GM19467 (cell line): ENCODE data around the gene QSOX1.

Experiments
- ATAC-seq: cut with Tn5 transposase; IDR thresholded peaks from one replicate; pipeline ENCODE4 v1.9.1; 2021; ENCODE audit warnings: mild to moderate bottlenecking, moderate library complexity; ENCODE audit not compliant: unreplicated experiment

QSOX1 gene

DNA sequence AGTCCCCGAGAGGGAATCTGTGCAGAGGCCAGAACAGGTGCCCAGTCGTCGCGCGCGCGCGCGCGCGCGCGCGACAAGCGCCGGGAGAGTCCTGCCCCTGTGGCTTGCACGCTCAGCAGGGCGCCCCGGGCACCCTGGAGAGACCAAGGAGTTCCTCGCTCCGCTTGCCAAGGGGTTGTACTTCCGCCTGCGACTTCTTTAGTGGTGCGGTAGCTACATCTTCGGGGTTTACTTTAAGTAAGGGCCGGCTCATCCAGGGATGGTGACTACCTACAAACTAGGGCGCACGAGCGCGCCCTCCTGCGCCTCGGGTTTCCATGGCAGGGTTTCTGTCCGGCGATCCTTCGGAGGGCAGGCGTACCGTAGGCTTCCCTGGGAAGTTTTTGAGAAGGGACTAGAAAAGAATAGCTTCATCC is 76.8 kb downstream of the QSOX1 start:
- no peak for ATAC-seq

DNA sequence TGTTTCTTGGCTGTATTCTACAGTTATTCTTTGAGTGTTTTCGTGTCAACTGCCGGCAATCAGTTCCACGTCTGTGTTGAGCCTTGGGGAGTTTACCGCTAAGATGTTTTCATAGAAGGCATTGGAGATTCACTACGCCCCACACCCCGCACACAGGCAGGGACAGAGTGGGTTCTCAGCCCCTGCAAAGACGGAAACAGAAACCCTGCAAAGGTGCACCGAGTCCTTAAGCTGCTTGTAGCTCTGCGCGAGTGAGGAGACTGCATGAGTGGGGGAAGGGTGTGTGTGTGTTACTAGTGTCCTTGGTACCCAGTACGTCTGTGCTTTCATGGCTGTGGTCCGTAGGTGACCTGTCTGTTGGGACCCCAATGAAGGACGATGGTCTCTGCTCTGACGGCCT is 77.3 kb downstream of the QSOX1 start:
- ATAC-seq, result no peak

DNA sequence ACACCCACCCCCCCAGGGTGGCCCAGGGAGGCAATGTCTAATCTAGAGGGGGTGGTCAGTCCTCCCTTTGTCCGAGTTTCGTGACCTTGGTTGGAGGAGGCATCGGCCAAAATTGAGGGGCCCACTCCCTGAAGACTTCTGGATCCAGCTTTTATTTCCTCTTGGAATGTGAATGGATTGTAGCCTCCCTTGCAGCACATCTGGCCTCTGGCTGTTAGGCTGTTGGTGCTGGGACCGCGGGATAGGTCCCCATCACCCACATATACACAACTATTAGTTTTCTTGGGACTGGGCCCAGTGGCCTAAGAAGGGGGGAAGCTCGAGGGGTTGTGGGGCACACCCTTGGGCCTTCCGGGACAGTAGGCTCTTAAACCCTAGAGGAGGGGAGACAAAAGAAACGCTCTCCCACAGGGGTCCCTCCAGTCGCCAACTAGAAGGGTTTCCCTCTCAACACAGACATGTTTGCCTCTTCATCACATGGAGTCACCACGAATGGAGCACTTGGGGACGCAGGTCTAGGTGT is 77.9 kb downstream of the QSOX1 start:
- no peak for ATAC-seq

DNA sequence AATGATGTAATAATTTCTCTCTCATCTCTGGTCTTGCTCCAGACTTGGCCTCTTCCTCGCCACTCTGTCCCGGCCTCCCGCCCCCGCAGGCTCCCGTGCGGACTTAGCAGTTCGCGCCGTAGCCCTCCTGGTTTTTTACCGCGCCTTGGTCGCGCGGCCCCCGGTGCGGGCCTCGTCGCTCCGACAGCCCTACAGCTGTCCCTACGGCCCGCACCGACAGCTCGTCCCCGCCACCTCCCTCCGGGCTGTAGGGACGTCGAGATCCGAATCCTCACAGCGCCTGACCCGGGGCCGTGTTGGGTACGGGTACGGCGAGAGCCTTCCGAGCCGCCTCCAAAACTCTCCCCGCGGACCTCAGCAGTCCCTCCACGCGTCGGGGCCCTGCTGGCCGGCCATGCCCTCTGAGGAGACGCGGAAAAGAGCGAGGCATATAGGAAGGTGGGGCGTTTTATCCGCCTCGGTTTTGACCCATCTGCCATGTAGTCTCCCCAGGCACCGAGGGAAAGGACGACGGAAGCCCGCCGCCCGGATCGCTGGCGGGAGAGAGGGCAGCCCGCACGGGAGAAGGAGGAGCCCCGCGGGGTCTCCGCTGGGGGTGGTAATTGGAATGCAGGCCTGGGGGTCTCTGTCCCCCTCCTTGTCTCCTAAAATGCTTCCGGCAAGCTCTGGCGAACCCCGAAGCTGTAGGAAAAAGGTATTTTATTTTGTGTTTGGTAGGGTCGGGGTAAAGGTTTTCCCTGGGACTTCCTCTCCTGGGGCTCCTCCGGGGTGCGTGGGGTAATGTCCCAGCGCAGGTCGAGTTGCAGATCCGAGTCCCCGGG is 78.7 kb downstream of the QSOX1 start:
- ATAC-seq, result no peak

DNA sequence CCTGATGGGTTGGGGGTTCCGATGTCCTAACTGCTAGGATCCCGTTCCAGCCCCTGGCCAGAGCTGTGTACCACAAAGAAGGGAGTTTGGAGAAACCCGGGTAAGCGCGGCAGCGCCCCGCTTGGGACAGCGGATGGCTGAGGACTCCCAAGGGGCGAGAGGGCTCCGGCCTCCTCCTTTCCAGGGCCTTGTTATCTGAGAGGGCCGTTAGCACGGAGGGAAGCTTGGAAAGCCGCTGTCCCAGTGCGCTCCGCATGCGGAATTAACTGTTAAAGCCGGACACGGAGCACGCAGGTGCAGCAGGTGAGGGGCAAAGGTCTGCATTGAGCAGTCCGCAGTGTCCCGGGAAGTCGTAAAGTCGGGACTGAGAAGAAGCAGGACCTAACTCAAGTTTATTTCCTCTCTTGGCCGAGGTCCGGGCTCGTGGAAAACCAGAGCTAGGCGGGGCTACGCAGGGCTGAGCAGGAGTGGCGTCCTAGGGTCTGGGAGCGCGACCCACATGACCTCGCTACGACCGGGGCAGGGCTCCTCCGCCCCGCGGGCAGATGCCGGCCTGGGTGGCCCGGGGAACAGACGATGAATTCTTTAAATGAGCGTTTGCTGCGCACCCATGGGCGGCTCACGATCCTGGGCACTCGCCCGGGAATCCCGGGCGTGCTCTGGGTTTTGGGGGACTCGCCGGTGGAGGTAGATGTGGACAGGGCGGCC is 79.9 kb downstream of the QSOX1 start:
- no peak for ATAC-seq

DNA sequence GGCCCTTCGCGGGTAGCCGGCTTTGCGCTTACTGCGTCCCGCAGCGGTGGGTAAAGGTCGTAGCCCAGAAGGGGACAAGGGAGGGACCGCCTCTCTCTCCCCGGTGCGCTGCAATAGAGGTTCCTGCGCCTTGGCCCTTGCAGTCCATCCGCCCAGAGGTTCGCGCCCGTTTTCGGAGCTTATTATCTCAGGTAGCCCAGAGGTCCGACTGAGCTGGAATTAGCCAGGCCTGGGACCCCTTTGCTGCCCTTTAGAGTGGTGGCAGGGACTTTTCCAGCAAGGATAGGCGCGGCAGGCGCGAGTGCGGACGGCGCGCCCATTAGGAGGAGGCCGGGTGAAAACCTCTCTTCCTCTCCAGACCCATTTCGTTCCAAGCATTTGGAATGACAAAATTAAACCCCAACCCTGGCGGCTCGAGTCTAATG is 80.4 kb downstream of the QSOX1 start:
- no peak for ATAC-seq

DNA sequence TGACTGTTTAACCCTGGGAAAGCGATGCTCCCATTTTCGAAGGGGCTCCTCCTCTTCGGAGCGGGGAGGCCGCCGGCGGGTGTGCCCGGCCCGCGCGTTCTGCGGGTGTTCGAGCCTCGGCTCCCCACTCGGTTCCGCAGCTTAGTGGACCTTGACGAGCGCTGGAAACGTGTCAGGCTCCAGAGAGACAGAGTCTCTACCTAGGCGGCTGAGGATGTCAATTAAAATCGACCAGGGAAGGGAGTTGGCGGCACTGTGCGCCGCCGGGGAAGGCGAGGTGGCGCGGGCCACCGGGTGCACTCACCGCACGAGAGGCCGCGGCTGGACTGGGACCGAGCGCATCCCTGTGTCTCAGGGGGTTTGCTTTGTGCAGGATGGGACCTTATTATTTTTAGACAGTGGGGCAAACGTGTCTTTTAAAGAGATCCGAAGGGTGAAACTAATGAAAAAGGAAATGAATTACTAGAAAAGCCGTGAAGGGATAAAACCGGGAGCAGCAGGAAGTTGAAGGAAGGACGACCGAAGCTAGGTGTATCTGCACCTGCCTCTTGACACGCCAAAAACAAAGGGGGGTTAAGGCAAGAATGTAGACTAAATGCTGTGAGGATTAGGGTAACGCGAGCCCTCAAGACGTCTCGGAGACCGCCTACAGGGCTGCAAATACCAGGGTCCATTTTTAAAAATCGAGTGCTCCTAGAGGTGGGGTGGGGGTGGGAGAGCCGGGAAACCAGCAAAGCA is 81.0 kb downstream of the QSOX1 start:
- no peak for ATAC-seq

DNA sequence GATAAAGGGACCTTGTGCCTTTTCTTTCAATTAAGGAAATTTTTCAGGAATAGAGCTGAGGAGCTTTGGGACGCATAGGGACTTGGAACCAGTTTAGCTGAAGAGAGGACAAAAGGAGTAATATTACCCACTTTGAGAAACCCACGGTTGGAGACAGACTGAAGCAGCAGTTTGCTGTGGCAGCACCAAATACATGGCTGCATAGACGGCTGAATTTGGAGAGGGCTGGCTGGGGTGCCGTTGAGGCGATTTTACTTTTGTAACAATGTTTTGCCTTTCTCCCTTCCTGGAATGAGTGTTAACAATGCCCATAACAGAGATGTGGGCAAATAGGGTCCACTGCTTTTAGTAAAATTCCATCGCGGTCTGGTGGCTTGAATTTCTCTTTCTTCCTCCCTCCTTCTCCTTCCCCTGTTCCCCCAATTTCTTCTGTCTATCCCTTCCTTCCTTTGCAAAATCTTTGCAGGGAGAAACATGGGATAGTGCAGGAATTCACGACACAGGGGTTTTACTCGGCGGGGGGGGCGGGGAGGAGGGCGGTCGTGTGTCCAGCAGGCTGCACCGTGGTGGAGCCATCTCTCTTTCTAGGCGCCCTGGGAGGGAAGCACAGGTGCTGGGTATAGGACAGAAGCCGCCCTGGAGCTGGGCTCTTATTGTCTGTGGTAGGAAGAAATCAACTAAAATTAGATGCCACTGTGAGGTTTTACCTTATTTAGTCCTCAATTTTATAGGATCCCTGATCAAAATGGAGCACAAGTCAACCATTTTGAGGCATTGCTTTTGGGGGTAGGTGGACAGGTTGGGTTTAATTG is 82.2 kb downstream of the QSOX1 start:
- no peak for ATAC-seq

DNA sequence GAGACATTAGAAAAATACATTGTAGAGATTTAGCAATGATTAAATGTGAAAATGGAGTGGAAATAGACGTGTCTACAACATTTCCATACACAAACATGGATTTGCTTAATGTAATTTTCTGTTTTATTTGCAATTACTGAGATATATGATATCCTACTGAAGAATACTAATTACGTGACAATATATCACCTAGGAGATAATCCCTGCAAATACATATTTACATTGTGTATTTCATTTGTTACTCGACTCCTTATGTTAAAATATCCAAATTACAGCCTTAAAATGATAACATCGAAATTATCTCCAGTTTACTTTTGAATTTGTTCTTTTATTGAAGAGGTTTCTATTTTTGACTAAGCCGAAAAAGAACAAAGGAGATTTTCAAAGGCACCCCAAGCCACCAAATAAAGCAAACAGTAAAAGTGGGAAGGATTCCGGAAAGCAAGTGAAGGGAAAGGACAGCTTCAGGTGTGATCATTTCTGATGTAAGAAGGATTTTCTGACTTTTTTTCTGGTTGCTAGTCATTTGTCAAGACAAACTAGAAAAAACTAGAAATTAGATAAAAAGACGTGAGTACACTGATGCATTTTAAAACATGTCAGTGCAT is 83.3 kb downstream of the QSOX1 start:
- ATAC-seq, result no peak

DNA sequence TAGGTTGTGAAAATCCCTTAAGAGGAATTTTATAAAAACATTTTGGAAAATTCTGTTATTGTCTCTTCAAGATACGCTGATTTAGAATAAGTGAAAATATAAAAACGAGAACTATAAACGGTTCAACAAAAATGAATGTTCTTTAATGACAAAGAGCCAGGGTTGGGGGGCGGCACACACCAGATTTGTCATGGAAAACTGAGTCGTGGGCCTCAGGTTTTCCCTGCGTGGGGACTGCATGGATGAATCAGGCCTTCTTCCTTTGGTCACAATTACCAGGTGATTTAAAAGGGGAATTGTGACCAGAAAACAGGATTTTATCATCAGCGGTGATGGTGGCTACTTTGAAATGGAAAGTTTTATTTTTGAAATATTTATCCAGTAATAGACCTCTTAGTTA is 84.0 kb downstream of the QSOX1 start:
- no peak for ATAC-seq

DNA sequence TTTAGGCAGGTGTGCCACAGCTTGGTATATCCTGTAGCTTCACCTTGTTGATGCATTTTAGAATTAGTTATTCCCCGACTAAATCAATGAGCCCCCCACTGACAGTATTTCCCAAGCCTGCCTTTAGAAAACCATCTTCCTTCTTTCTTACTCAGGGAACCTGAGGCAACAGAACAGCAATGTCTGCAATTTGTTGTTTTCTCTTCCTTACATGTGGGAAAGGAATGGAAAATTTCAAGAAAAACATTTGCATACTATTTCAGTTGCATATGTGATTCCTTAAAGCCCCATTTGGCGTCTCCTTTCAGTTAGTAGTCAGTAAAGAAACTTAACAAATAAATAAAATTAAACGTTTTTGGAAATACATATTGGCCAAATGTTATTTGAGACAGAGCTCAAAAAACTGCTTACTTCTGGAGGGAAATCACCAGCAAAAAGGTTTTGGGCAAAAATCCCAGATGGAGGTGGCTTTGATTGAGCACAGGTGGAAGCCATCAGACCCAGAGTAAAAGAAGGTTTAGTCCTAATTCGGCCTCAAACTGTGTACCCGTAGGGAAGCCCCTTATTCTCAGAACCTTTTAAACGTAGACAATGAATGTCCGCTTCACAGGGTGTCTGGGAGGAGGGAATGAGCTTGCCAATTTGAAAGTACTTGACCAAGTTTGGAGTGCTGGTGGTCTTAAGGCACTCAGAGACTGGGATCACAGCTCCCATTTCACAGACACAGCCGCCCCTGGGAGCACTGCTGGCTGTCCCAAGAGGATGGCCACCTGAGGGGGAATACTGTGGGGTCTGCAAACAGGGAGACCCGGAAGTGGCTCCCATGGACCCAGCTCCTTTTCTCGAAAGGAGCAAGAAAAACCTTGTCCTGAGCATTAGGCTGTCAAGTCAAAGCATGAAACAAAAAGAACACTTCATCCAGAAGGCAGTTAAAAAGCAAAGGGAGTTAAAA is 84.8 kb downstream of the QSOX1 start:
- no peak for ATAC-seq

DNA sequence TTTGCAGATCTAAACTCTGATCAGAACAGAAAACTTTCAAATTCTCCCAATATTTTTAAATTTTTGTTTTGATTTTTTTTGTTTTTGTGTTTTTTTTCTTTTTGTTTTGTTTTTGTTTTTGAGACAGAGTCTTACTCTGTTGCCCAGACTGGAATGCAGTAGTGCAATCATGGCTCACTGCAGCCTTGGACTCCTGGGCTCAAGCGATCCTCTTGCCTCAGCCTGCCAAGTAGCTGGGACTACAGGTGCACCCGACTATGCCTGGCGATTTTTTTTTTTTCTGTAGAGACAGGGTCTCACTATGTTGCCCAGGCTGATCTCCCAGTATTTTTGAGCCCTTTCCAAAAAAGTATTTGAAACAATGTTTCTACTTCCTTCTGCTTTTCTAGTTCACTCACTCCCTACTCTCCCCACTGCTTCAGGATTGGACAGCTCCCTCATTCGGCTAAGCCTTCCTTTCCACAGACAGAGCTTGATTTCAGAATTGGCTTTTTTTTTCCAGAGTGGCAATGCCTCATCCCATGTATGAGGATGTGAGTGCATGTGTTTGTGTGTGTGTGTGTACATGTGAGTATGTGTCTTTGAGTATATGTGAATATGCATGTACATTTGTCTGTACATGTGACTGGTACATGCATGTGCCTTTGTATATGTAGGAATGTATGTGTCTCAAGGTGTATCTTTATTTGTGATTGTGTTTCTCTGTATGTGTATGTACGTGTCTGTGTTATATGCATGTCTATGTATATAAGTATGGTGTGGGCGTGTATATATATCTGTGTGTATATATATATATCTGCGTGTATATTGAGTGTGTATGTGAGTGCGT is 87.3 kb downstream of the QSOX1 start:
- ATAC-seq, result no peak

DNA sequence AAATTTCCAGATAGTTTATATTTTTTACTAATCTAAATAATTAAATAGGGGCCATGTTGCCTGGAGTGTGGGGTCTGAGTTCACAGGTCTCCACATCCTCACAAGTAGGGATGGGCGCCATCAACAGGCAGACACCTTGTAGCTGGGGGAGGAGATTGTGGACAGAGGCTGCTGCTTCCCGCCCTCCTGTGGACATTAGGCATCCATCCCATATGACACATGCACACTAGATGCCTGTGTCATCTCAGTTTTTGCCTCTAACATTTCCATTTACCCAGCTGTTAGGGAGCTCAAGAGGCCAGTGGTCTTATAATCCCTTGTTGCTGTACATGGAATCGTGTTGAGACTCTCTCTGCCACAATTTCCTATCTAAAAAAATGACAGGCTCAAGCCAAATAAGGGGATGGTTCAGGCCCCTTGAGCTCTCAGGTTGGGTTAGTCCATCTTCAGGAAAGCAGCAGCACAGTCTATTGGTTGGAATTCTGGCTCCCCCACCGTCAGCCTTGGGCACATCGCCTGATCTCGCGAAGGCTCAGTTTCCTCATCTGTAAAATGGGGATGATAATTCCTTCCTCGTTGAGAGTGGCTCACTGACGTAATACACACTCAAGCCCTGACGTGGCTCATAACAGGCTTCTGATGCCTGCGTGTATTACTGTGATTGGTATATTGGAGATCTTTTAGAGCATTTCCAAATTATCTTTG is 89.0 kb downstream of the QSOX1 start:
- no peak for ATAC-seq

DNA sequence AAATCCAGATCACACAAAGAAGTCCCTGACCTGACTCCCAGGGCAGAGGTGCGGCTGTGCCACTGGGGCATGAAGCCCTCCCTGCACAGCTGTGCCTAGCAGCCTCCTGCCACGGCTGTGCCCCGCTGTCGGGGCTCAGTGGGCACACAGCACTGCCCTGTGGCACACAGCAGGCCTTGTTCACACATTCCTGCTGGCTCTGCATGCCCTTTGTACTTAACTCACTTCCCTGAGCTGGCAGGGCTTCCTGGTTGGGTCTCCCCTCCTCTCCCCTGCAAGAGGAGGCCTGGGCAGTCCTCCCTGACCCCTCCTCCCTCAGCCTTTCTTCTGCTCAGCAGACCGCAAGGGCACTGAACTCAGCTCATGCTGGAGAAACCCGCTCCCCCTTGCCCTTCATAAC is 90.2 kb downstream of the QSOX1 start:
- no peak for ATAC-seq

DNA sequence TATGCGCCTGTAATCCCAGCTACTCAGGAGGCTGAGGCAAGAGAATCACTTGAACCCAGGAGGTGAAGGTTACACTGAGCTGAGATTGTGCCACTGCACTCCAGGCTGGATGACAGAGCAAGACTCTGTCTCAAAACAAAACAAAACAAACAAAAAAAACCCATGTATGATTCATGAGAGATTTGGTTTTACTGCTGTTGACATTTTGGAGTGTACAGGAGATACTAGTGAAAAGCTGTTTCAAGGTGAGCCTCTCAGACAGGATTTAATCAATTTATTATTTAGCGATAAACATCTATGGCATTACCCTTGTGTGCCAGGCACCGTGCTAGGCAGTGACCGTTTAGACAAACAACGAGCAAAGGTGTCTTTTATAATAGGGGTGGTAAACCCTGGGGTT is 91.9 kb downstream of the QSOX1 start:
- no peak for ATAC-seq

DNA sequence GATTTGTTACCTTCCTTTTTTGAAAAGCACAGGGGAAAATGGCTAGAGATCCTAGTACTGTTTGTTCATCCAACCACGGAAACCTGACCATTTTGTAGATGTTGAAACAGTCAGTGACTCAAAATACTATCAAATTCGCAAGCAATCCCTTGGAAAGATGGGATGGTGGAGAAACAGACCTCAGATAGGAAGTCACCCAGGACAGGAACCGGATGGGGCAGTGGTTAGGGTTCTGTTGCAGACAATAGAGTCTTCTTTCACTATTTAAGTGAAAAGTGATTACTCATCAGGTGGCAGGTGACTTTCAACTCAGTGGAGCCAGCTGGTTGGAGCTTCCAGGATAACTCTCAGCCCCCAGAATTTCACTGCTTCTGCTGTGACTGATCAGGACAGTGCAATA is 92.4 kb downstream of the QSOX1 start:
- no peak for ATAC-seq

DNA sequence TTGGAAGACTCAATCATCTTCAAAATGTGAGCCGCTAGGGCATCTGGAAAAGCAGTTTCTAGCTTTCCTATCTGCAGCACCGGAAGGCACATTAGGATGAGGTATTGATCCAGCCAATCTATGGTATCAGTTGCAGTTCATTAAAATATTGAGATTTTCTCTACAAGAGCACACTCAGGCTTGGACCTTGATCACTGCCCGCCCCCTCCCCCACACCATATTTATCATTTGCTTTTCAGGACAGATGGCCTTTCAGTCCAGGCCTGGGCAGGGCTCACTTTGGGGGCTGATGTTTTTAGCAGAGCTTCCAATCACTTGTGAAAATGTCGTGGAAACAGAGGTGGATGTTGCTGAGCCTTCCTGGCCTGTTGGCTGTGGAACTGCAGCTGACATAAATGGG is 92.9 kb downstream of the QSOX1 start:
- ATAC-seq, result no peak

DNA sequence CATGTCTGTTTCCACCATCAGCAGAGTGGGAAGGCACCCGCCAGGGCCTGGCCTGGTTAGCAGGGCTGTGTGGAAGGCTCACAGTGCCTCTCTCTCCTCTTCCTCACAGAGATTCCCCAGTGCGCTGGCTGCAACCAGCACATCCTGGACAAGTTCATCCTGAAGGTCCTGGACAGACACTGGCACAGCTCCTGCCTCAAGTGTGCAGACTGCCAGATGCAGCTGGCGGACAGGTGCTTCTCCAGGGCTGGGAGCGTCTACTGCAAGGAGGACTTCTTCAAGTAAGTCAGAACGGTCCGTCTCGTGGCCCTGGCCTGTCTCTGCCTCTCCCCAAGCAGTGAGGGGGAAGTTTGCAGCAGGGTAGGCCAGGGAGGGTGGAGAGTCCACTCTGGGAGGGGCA is 93.5 kb downstream of the QSOX1 start:
- no peak for ATAC-seq
